SK-N-MC (cell line): ENCODE measurements around the gene IGF2BP1.
"Not testable (repeated sequence)": the region's sequence is repeated elsewhere in the genome, so short reads cannot be mapped to it uniquely, and the experiment has no call there.

ENCODE experiments used
- DNase-seq: peaks from one replicate; pipeline ENCODE4 v3.0.0-alpha.2; 2011; ENCODE audit warnings: low read depth, low spot score
- H3K27ac ChIP-seq: fragments of 200-600 bp; sonication (generic); 2 replicates; pipeline ENCODE4 v1.5.1; 2016; ENCODE audit warnings: mixed run types
- H3K36me3 ChIP-seq: fragments of 200-600 bp; sonication (generic); 2 replicates; pipeline ENCODE4 v1.6.1; 2017; ENCODE audit warnings: antibody characterized with exemption, low read length, mixed read lengths; ENCODE audit not compliant: insufficient read depth
- H3K4me3 ChIP-seq: fragments of 200-600 bp; sonication (generic); 2 replicates; pipeline ENCODE4 v1.5.1; 2016
- H3K9ac ChIP-seq: fragments of 200-600 bp; sonication (generic); 2 replicates; pipeline ENCODE4 v1.8.0; 2017; ENCODE audit warnings: mixed run types, mixed read lengths; ENCODE audit not compliant: insufficient read length
- H3K9me3 ChIP-seq: fragments of 200-600 bp; sonication (generic); 2 replicates; pipeline ENCODE4 v1.6.1; 2017; ENCODE audit warnings: low read depth, mild to moderate bottlenecking, antibody characterized with exemption, low read length, moderate library complexity, mixed read lengths
- EZH2 ChIP-seq: fragments of 200-600 bp; sonication (generic); IDR thresholded peaks from one replicate; pipeline ENCODE4 v1.6.1; 2017; ENCODE audit warnings: antibody characterized with exemption
- FOXP2 ChIP-seq: optimal IDR thresholded peaks from 2 replicates; pipeline ENCODE3; 2011; ENCODE audit warnings: mild to moderate bottlenecking, moderate library complexity; ENCODE audit not compliant: insufficient read depth; ENCODE audit errors: extremely low read length, control extremely low read depth
- POLR2AphosphoS5 ChIP-seq: IDR thresholded peaks from 2 replicates; pipeline ENCODE4 v1.6.1; 2012; ENCODE audit warnings: mild to moderate bottlenecking, low read depth, low read length, borderline replicate concordance

The IGF2BP1 gene

DNA sequence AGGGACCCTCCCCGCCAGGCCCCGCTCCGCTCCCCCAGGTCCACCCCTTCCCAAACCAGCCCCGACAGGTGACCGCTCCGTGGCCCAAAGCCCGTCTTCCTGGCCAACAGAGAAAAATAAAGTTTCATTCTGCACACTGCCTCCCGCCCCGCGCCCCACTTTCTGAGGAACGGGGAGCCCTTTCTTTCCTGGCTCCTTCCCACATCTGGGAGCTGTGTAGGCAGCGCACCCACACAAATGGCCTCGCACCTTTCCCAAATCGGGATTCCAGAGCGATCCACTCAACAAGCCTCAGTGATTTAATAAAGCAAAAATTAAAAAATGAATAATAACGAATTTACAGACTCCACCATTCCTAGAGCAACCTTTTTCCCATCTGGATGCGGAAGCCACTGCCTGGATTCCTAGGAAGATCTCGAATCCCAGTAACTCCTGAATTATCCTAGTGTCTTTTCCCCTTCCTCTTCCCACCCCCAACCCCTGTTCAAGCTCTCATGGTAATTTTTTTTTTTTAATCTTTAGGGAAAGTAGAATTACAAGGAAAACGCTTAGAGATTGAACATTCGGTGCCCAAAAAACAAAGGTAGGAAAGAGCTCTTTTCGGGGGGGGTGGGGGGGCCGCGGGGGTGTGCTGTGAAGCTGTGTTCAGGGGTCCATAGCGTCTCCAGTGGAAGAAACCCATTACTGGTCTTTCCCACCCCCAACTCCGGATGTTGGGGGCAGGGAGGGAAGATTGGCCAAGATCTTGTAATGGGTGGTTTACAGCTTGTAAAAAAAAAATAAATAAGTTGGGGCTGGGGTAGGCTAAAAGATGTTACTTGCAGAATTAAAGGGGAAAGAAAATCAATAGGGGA is 1.6 kb downstream of the IGF2BP1 start:
- H3K27ac ChIP-seq, result peak overlapping the region; percentile 100
- H3K4me3 ChIP-seq, result peak overlapping the region; percentile 98
- peak overlapping the region; percentile 100 for H3K9ac ChIP-seq
- DNase-seq, result no peak
- no peaks in the 10 kb centered on the region for H3K9me3 ChIP-seq
- H3K36me3 ChIP-seq, result peaks cover 52% of the 10 kb centered on the region
- TF ChIP-seq FOXP2 (no peak), POLR2AphosphoS5 (no peak; the same call in 1 of the 2 replicates), EZH2 (no peak)

DNA sequence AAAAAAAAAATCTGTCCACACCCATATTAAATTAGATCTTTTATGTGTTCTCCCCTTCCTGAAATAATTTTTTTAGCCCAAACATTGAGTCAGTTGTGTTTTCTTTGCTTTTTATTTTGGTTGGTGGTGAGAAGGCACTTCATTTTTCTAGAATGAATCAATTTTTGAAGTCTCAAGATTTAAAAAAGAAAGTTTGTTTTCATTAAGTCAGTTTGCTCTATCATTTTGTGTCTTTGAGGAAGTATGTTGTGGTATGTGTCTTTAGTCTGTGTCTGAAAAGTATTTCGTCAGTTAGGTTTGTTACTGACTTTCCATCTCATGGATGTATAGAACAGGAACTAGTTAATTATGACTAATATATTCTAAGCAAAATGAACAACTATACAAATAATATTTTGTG is 3.8 kb downstream of the IGF2BP1 start:
- Histone ChIP-seq H3K9ac (peak overlapping the region; percentile 100), H3K36me3 (peaks cover 73% of the 10 kb centered on the region), H3K9me3 (no peaks in the 10 kb centered on the region), H3K4me3 (peak overlapping the region; percentile 98), H3K27ac (peak overlapping the region; percentile 100)
- no peak for DNase-seq
- TF ChIP-seq FOXP2 (no peak), POLR2AphosphoS5 (peak; percentile 13; the same call in 1 of the 2 replicates), EZH2 (no peak)

DNA sequence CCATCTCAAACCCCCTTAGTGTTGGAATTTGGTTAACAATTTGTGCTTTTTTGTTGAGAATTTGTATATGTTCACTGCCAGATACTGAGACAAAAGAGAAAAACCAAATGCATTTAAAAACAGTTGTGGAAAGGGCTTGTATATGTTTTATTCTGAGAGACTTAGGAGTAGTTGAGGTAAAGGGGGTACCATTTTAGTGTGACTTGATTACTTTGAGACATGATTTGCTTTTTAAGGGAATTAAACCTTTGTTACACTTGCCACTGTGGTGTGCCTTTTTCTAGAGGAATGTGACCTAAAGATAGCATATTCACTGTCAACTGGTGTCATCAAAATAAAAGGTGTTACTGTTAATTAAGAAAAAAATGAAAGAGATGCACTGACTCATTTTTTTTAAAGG is 4.5 kb downstream of the IGF2BP1 start:
- TF ChIP-seq FOXP2 (no peak), POLR2AphosphoS5 (peak; percentile 25; the same call in 1 of the 2 replicates), EZH2 (no peak)
- Histone ChIP-seq H3K4me3 (peak overlapping the region; percentile 98), H3K27ac (peak overlapping the region; percentile 100), H3K9ac (peak overlapping the region; percentile 100), H3K36me3 (peaks cover 80% of the 10 kb centered on the region), H3K9me3 (no peaks in the 10 kb centered on the region)
- no peak for DNase-seq

DNA sequence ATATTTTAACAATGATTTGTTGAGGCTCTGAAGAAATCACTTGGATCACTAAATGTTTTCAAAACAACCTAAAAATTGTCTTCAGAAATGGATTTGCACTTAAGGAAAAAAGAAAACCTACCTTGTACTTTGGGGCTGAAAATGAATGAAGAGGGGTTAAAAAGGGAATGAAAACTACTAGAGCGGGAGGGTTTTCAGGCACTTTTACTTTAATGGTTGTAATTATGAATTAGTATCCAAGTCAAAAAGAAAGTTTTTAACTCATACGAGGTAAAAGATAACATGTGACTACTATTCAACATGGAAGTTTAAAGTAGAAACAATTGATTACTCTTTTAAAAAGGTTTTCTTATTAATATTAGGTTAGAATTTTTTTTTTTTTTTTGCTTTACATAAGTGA is 5.1 kb downstream of the IGF2BP1 start:
- H3K9me3 ChIP-seq, result no peaks in the 10 kb centered on the region
- peak overlapping the region; percentile 98 for H3K4me3 ChIP-seq
- H3K36me3 ChIP-seq, result peaks cover 87% of the 10 kb centered on the region
- TF ChIP-seq POLR2AphosphoS5 (no peak), FOXP2 (no peak), EZH2 (no peak)
- no peak for DNase-seq
- peak overlapping the region; percentile 100 for H3K27ac ChIP-seq
- peak overlapping the region; percentile 100 for H3K9ac ChIP-seq

DNA sequence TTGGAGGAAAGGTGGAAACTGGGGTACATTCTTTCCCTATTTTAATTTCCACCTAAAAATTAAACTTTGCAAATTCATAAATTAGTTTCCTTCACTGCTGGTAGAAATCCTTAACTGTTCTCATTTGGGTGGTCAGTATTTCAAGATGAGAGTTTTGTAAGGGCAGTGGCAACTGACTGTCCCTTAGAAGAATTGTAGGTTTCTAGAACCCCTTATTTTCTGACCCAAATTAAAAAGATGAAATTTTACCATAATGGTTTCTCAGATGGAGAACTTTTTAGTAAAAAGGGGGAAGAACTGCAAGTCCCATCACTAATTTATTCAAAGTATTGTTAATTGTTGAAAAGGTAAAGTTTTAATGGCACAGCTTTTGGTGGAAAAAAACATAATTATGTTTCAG is 5.6 kb downstream of the IGF2BP1 start:
- H3K36me3 ChIP-seq, result peaks cover 90% of the 10 kb centered on the region
- peak overlapping the region; percentile 100 for H3K9ac ChIP-seq
- peak overlapping the region; percentile 98 for H3K4me3 ChIP-seq
- H3K27ac ChIP-seq, result peak overlapping the region; percentile 100
- no peaks in the 10 kb centered on the region for H3K9me3 ChIP-seq
- no peak for DNase-seq
- TF ChIP-seq EZH2 (no peak), FOXP2 (no peak), POLR2AphosphoS5 (no peak)

DNA sequence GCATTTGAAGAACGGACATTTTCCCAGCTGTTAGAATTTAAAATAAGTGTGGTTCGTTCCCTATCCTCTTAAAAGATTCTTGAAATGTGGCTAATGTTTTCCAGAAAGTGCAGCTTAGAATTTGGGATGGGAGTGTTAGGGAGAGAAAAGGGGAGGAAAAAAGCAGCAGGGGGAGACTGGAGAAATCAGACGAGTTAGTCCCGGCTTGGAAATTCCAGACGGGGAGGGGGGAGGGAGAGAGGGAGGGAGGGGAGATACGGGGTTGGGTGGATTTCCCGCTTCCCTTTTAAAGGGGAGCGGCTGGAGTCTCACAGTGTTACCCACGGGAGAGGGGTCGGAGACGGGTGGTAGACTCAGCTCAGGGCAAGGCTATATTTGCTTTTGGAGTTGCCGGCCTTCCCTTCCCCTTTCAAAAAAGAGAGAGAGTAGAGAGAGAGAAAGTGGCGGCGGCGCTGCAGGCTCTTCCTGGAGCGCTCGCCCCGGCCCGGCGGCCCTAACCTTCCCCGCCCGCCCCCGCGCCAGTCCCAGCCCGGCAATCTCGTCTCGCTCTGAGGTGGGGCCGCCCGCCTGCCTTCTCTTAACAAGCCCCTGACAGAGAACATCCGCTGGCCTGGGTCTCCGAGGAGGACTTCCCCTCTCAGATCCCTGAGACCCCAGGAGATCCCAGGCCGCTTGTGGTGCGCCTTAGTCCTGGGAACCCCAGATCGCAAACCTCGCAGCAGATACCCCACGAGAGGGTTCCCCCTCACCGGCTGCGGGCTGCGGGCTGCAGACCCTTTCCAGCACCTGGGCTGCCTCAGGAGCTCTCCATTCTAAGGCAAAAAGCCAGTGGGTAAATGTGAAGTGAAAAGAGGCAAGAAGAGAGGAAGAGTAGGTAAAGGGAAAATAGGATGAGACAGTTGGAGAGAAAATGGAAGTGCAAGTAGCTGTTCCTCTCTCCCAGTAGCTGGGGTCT is 6.6 kb downstream of the IGF2BP1 start:
- H3K9ac ChIP-seq, result peak overlapping the region; percentile 100
- H3K9me3 ChIP-seq, result no peaks in the 10 kb centered on the region
- TF ChIP-seq EZH2 (no peak), FOXP2 (no peak), POLR2AphosphoS5 (no peak; the same call in 1 of the 2 replicates)
- H3K36me3 ChIP-seq, result peaks cover 89% of the 10 kb centered on the region
- no peak for DNase-seq
- H3K27ac ChIP-seq, result peak overlapping the region; percentile 100
- H3K4me3 ChIP-seq, result peak overlapping the region; percentile 98

DNA sequence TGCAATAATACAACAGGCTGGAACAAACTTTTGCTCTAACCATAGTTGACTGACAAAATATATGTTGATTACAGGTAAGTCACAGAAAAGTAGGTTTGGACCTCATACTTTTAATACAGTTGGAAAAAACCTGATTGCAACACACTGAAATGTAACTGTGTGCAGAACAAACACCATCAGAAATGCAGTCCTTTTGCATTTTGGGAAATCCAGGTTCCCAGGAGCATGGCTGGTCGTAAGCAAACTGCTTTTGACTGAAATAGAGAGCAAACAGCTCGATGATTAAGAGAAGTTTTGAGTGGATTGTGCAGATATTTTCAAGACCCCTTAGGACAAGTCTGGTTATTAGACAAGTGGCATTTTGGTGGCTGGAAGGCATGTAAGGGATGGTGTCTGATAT is 8.0 kb downstream of the IGF2BP1 start:
- Histone ChIP-seq H3K9me3 (no peaks in the 10 kb centered on the region), H3K36me3 (peaks cover 82% of the 10 kb centered on the region), H3K27ac (peak overlapping the region; percentile 100), H3K4me3 (peak overlapping the region; percentile 98), H3K9ac (peak overlapping the region; percentile 12)
- DNase-seq, result no peak
- TF ChIP-seq FOXP2, result no peak
- no peak for TF ChIP-seq POLR2AphosphoS5
- TF ChIP-seq EZH2, result no peak

DNA sequence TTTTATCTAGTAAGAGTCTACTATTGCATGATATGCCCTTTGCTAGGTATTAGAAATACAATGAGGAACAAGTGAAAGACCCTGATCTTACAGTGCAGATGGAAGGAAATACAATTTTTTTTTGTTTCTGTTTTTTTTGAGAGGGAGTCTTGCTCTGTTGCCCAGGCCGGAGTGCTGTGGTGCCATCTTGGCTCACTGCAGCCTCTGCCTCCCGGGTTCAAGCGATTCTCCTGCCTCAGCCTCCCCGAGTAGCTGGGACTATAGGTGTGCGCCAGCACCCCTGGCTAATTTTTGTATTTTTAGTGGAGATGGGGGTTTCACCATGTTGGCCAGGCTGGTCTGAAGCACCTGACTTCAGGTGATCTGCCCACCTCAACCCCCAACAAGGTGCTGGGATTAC is 11.7 kb downstream of the IGF2BP1 start:
- H3K27ac ChIP-seq, H3K9ac ChIP-seq, H3K9me3 ChIP-seq, DNase-seq, H3K4me3 ChIP-seq: not testable (repeated sequence)
- peaks cover 69% of the 10 kb centered on the region for H3K36me3 ChIP-seq
